ENCODE data around the gene CILP2.

DNA sequence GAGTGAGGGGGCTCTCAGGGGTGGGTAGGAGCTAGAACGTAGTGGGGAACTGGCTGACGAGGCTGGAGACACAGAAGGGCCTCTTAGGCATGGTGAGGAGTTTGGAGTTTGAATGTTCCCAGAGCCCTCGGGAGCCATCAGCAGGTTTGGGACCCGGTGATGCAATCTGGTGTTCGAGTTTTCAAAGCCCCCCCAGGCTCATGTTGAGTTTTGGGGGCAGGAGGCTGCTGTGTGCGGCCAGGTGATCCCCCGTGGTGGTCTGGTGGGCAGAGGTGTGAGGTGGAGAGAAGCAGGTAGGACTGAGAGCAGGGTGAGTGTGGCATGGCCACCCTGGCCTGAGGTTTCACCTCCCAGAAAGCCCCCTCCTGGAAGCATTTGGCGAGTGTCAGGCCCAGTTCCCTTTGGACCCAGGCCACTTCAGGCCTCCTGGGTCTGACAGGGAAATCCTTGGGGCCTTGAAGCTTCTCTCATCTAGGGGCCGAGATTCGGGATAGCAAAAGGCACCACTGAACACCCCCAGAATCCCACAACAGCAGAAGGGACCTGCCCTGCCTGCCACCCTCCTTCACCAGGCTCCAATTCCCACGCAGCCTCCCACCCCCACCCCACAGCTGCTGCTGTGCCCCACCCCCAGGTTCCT is 8.2 kb upstream of the CILP2 start:
- TF ChIP-seq, protein P1, sequence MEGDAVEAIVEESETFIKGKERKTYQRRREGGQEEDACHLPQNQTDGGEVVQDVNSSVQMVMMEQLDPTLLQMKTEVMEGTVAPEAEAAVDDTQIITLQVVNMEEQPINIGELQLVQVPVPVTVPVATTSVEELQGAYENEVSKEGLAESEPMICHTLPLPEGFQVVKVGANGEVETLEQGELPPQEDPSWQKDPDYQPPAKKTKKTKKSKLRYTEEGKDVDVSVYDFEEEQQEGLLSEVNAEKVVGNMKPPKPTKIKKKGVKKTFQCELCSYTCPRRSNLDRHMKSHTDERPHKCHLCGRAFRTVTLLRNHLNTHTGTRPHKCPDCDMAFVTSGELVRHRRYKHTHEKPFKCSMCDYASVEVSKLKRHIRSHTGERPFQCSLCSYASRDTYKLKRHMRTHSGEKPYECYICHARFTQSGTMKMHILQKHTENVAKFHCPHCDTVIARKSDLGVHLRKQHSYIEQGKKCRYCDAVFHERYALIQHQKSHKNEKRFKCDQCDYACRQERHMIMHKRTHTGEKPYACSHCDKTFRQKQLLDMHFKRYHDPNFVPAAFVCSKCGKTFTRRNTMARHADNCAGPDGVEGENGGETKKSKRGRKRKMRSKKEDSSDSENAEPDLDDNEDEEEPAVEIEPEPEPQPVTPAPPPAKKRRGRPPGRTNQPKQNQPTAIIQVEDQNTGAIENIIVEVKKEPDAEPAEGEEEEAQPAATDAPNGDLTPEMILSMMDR (conservative IDR thresholded peaks at IDR 0.05 in 1 of 2, IDR thresholded peaks at IDR 0.05 in 1 of 2; ENCODE audit: low read depth in 1 of 2, low read length in 2 of 2), result no peak
- no peak for TF ChIP-seq EZH2 (IDR thresholded peaks at IDR 0.05; ENCODE audit: low read length, missing control alignments)

All from fibroblast of lung (primary cell).